Cardiac ventricle fibroblast (primary cell): Measurements from ENCODE around the gene ZNF280C. TPM values are rescaled to one million over a fixed set of nuclear protein-coding genes. Genes with fewer than 3 reads are reported as not detected.

Experiments used
- total RNA-seq: library from RNA; depleted of rRNA; stranded (reverse); fragments of >200 nt; gene quantifications from 2 replicates; pipeline ENCODE4 v1.2.3, GENCODE V29; 2015

The ZNF280C gene, protein sequence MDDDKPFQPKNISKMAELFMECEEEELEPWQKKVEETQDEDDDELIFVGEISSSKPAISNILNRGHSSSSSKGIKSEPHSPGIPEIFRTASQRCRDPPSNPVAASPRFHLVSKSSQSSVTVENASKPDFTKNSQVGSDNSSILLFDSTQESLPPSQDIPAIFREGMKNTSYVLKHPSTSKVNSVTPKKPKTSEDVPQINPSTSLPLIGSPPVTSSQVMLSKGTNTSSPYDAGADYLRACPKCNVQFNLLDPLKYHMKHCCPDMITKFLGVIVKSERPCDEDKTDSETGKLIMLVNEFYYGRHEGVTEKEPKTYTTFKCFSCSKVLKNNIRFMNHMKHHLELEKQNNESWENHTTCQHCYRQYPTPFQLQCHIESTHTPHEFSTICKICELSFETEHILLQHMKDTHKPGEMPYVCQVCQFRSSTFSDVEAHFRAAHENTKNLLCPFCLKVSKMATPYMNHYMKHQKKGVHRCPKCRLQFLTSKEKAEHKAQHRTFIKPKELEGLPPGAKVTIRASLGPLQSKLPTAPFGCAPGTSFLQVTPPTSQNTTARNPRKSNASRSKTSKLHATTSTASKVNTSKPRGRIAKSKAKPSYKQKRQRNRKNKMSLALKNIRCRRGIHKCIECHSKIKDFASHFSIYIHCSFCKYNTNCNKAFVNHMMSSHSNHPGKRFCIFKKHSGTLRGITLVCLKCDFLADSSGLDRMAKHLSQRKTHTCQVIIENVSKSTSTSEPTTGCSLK
- total RNA-seq: 3.6 and 4.7 TPM in 2 replicates

DNA sequence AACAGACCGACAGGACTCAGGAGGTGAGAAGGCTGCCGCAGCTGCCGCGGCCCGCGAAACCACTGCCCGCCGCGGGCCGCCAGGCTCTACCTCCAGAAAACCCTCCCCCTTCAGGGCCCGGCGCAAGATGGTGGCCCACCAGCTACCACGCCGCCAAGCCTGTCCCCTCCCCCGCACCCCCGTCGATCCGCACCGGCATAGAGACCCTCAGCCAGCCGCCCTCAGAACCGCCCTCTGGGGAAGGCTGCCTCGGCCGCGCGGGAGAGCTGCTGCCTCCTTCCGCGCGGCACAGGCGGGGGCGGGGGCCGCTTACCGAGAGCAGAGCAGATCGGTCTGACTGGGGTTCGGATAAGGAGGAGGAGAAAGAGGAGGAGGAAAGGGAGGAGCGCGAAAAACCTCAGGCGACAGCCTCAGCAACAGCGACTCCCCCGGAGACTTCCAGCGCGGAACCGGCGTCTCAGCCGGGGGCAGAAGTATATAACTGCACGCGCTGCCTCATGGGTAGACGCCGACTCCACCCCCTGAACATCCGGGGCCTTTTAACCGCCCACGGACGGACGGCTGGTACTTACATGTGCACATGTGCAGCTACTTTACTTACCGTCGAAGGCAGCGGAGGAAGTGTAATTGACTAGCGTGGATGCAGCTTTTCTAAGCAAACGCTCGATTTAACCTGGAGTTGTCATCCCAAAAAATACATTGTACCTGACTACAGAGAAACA is at the start of gene ZNF280C:
TSS of gene ZNF280C (minus strand) at position 451 of the 722 bp plus-strand sequence. CDS start 8,450 bp downstream, outside the sequence.

DNA sequence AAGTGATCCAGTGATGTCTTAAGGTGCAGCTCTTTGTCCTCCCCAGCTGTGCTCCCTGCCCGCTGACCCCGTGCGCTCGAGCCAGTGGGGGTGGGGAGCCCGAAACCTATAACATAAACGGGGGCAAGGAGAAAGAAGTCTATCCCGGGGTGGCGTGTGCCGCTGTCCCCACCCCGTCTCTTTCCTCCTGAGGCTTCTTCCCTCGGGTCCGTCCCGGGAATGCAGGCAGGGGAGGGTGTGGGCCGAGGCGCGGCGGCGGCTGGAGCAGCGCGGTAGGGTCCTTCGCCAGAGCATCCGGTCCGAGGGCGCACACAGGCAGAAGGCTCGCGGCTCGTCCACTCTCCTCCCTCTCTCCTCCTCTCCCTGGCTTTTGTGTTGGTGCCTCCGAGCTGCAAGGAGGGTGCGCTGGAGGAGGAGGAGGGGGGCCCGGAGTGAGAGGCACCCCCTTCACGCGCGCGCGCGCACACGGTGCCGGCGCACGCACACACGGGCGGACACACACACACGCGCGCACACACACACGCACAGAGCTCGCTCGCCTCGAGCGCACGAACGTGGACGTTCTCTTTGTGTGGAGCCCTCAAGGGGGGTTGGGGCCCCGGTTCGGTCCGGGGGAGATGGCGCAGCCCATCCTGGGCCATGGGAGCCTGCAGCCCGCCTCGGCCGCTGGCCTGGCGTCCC is 97.1 kb downstream of the ZNF280C start, which contains the start of gene RAB33A:
TSS of gene RAB33A (plus strand) at position 517 of the 681 bp plus-strand sequence. CDS start at position 618, 101 bp downstream.

DNA sequence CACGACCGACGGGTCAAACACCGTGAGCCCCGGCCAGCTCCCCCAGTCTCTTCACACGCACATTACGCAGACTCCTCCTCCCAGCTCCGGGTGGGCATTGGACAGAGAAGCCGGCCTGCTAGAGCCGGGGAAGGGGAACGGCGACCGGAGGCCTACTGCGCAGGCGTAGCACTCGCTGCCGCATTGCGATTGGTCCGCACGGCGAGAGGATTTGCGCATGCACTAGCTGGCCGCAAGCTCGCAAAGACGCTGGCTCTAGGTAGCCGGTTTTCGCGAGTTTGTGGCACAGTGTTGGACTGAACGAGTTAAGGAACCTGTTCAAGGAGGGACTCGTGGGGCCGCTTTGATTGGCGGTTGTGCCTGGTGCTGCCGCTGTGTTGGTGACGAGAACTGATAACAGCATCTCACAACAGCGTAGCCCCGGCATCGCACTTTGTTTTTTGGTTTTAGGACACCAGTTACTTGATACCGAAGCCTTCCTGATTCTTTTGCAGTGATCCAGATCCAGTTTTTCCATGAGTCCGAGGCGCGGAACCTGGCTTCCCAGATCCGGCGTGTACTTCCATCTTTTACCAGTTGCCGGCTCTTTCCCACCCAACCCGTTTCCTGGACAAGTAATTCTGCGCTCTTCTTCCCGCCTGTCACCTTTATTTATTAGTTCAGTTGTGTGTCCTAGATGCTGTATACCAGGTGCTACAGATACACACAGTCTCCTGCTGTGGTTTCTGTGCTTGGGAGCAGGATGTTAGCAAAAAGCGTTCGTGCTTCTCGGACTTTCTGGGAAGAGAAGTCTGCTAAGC is 102.8 kb downstream of the ZNF280C start, which contains the start of gene AIFM1:
TSS of gene AIFM1 (minus strand) at position 139 of the 800 bp plus-strand sequence. CDS start 185 bp downstream, outside the sequence.

Other genes starting within 250 kb of the ZNF280C start
- 7.7 and 9.5 TPM in 2 replicates for gene ELF4, start 158.4 kb downstream of the ZNF280C start, total RNA-seq
- 17.4 and 24.1 TPM in 2 replicates for gene AIFM1, start 103.1 kb downstream of the ZNF280C start, total RNA-seq
- gene RAB33A, start 96.9 kb downstream of the ZNF280C start, total RNA-seq: 0.15 and 0.19 TPM in 2 replicates
- 10.6 and 13.5 TPM in 2 replicates for gene SLC25A14, start 71.0 kb upstream of the ZNF280C start, total RNA-seq
- gene GPR119, start 116.8 kb upstream of the ZNF280C start, total RNA-seq: not detected in 2 replicates
- 18.8 and 21.1 TPM in 2 replicates for gene RBMX2, start 133.1 kb upstream of the ZNF280C start, total RNA-seq